ENCODE results near the gene TP63.

GRCh38 chr3:189779166-189779565 is 148.0 kb downstream of the TP63 start:
- no peak for TF ChIP-seq POLR2A (IDR thresholded peaks at IDR 0.05; ENCODE audit: extremely low read depth, insufficient read length)
- TF ChIP-seq, protein P1, sequence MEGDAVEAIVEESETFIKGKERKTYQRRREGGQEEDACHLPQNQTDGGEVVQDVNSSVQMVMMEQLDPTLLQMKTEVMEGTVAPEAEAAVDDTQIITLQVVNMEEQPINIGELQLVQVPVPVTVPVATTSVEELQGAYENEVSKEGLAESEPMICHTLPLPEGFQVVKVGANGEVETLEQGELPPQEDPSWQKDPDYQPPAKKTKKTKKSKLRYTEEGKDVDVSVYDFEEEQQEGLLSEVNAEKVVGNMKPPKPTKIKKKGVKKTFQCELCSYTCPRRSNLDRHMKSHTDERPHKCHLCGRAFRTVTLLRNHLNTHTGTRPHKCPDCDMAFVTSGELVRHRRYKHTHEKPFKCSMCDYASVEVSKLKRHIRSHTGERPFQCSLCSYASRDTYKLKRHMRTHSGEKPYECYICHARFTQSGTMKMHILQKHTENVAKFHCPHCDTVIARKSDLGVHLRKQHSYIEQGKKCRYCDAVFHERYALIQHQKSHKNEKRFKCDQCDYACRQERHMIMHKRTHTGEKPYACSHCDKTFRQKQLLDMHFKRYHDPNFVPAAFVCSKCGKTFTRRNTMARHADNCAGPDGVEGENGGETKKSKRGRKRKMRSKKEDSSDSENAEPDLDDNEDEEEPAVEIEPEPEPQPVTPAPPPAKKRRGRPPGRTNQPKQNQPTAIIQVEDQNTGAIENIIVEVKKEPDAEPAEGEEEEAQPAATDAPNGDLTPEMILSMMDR (IDR thresholded peaks at IDR 0.05; ENCODE audit: low read depth, low read length): no peak
- no peak for TF ChIP-seq MYC (IDR thresholded peaks at IDR 0.05; ENCODE audit: low read depth, low read length)
